CD4-positive, alpha-beta T cell treated with Interleukin-4 for 1 hour (primary cell): ENCODE data around the gene CELSR2.
A peak's percentile ranks its signal among the peaks of the same experiment; 100 is the strongest.
"Not testable (repeated sequence)": the region's sequence is repeated elsewhere in the genome, so short reads cannot be mapped to it uniquely, and the experiment has no call there.

ENCODE experiments used
- DNase-seq, 2 donors: peaks; one replicate each; pipeline ENCODE4 v3.0.0-alpha.2; 2020 to 2022

CELSR2 gene, protein sequence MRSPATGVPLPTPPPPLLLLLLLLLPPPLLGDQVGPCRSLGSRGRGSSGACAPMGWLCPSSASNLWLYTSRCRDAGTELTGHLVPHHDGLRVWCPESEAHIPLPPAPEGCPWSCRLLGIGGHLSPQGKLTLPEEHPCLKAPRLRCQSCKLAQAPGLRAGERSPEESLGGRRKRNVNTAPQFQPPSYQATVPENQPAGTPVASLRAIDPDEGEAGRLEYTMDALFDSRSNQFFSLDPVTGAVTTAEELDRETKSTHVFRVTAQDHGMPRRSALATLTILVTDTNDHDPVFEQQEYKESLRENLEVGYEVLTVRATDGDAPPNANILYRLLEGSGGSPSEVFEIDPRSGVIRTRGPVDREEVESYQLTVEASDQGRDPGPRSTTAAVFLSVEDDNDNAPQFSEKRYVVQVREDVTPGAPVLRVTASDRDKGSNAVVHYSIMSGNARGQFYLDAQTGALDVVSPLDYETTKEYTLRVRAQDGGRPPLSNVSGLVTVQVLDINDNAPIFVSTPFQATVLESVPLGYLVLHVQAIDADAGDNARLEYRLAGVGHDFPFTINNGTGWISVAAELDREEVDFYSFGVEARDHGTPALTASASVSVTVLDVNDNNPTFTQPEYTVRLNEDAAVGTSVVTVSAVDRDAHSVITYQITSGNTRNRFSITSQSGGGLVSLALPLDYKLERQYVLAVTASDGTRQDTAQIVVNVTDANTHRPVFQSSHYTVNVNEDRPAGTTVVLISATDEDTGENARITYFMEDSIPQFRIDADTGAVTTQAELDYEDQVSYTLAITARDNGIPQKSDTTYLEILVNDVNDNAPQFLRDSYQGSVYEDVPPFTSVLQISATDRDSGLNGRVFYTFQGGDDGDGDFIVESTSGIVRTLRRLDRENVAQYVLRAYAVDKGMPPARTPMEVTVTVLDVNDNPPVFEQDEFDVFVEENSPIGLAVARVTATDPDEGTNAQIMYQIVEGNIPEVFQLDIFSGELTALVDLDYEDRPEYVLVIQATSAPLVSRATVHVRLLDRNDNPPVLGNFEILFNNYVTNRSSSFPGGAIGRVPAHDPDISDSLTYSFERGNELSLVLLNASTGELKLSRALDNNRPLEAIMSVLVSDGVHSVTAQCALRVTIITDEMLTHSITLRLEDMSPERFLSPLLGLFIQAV (N-terminal part only)

DNA sequence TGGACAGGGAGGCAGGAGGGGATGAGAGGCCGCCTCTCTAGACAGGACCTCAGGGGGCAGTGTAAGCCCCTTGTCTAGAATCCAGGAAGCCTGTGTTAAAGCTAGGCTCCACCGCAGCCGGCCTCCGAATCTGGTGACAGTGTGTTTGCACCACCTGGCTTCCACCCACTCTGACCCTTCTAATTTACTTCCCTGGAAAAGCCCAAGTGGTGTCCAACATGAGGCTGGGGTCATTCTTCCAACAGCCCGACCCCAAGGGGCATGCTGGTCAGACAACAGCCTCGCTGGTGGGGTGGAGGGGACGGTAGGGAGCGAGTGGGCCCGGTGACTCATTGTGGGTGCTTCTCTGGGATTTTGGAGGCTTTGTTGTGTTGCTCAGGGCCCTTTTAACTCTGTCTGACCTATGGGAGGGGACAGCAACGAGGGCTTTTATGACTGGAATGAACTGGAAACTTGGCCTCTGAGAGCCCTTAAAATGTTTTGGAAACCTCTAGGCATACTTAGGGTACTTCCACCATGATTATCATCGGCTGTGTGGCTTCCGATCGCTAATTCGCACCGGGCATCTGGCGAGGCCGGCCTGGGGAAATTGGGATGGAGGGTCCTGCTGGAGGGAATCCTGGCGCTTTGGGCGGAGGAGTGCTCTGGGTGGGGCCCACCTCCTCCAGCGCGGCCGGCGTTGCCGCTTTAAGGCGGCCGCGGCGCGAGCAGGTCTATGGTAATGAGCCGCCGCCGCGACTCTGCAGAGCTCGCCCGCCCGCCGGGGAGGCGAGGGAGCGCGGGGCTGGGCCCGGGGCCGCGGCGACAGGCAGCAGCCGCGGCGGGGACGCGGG is at the start of gene CELSR2:
Gene CELSR2 (plus strand): TSS at position 743 of the 833 bp plus-strand sequence. CDS start 541 bp downstream, outside the sequence.
- peak; percentile 54 to 61 for DNase-seq

DNA sequence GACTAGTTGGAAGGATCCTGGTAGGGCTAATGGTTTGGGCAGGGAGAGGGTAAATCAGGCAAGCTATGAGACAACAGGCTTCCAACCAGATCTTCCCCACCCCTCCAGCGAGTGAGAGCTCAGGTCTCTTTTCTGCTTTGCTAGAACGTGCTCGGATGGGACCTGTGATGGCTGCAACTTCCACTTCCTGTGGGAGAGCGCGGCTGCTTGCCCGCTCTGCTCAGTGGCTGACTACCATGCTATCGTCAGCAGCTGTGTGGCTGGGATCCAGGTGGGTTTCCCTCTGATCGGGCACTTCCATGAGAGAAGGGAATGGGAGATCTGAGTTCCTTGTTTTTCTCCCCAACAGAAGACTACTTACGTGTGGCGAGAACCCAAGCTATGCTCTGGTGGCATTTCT is 49.6 kb upstream of the CELSR2 start:
- DNase-seq = no peak

DNA sequence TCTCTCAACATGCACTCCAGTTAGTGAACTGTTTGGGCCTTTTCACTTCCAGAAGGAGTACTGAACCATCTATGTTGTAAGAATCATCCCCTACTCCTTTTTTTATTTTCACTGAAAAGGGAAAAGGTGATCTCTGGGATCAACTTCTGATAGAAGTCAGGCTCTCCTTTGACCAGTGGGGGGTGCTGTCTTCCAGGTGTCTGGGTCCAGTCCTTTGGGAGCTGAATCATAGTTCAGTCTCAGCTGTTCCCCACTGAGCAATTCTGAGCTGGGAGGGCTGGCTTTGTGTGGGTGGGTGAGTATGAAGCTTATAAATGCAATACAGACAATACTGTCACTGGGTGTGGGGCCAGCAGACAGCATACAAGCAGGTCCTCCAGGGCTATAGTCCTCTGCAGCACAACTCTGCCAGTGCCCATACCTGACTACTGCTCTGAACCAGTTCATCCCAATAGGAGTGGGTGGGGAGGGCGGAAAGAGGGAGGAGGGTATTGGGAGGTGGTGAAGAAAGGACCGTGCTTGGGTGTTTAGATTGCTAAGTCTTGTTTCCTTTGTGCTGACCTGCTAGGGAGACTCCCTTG is 48.1 kb upstream of the CELSR2 start:
- DNase-seq = peak in 1 of 2 donors; percentile 21

DNA sequence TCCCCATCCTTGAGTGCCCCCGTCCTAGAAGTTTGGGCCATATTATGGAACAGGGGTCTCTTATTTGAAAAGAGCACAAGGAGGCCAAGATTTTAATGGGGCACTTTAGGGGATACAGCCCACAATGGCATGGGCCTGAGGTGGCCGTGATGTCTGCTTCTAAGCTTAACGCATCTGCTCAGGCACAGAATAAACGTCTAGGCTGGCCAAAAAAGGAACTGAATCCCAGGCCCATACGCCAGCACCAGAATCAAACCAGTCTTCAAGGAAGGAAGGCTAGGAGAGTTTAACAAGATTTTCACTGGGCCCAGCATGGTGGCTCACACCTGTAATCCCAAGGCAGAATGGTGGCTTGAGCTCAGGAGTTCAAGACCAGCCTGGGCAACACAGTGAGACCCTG is 44.9 kb upstream of the CELSR2 start:
- no peak for DNase-seq

DNA sequence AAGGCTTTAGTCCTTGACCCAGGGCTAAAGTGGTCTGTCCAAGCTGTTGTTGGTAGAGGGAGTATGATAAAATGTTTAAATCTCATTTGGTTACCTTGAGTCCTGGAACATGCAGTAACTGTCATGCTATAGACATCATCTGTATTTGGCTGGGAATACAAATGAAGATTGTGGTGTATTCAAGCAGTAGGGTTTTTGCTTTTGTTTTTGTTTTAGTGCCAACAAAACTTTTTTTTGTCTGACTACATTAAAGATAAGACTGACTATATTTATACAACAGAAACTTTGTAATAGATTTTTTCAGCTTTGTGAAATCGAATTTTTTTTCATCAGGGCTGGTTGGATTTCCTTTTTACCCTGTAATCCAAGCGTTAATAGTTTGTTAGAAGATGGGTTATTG is 43.0 kb upstream of the CELSR2 start:
- no peak for DNase-seq

DNA sequence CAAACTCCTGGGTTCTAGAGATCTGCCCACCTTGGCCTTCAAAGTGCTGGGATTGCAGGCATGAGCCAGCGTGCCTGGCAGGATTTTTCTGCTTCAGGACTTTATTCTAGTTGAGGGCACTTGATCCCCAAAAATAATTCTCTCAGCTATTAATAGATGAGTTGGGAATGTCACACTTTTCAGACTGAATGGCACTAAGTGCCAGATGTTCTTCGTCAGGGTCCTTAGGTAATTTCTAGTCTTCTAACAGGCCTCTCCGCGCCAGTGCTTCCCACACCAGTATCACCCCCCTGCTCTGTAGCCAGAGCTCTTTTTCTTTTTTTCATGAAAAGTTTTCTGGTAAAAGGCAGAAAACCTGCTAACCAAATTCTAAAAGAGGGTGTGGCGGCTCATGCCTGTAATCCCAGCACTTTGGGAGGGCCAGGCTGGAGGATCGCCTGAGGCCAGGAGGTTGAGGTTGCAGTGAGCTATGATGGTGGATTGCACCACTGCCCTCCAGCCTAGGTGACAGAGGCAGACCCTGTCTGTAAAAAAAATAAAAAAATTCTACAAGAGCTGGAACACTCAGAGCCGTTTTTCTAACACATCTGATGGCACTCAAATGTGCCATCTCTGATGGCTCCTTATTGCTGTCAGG is 41.8 kb upstream of the CELSR2 start:
- no peak for DNase-seq

DNA sequence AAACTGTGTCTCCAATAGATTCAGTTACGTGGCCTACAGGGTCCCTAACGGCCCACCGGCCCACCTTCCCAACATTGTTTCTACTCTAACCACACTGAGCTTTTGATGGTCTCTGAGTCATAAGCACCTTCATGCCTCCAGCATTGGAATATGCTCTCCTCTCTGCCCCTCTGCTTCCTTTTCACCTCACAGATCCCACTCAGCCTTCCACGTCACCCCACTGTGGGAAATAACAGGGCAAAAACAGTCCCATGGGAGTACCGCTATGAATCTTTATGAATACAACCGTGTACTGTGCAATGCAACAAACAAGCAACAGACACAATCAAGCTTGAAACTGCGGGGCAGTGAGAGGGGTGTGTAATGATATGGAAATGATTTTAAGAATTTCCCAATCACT is 40.9 kb upstream of the CELSR2 start:
- no peak for DNase-seq

DNA sequence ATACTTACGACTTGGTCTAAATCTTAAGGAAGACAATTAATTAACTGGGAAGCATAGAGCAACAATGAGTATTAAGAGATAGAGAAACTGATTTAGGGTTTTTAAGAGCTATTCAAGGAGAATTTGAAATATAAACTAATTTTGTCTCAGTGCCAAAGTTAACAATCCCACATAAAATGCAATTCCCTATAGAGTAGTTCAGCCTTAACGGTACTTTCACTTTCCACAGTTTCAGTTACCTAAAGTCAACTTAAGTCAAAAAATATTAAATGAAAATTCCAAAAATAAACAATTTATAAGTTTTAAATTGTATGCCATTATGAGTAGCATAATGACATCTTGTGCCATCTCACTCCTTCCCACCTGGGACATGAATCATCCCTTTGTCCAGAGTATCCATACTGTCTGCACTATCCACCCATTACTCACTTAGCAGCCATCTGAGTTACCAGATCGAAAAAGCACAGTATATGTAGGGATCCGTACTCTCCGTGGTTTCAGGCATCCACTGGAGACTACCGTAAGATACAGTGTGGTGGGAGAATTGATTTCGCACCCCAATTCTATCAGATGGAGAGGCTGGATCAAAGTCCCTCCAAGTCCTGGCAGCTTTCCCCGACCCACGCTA is 40.4 kb upstream of the CELSR2 start:
- DNase-seq = no peak

DNA sequence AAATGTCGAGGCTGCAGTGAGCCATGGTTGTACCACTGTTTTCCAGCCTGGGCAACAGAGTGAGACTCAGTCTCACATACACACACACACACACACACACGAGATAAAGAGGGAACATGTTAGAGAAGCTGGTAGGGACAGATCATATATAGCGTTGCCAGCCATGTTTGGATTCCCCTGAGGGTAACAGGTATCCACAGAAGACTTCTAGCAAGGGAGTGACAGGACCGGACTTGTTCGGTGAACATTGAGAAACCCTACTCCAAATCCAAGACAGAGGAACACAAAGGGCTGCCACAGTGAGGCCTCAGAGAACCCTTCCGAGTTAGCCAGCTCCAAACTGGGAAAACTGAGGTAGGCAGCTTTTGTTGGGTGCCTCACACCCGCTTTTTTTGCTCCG is 39.3 kb upstream of the CELSR2 start:
- no peak for DNase-seq

DNA sequence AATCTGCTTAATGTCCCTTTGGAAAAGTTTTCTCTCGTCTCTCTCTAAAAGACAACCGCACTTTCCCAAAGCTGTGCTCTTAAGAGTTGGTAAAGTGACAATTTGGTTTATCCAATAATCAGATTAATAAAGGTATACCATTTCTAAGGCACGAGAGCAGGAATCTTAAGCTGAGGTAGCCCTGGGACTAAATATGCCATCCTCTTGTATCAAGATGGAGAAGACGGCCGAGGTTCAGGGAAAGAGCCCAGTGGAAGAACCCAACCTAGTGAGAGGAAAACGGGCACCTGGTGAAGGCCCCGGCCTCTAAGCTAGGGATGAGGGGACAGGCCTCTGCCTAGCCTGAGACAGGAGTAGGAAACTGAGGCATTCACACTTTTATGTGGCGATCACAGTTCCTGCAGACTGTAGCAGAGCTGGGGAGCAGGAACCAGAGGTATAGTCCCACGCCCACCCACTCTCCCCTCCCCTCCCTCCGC is 36.0 kb upstream of the CELSR2 start:
- DNase-seq = no peak

DNA sequence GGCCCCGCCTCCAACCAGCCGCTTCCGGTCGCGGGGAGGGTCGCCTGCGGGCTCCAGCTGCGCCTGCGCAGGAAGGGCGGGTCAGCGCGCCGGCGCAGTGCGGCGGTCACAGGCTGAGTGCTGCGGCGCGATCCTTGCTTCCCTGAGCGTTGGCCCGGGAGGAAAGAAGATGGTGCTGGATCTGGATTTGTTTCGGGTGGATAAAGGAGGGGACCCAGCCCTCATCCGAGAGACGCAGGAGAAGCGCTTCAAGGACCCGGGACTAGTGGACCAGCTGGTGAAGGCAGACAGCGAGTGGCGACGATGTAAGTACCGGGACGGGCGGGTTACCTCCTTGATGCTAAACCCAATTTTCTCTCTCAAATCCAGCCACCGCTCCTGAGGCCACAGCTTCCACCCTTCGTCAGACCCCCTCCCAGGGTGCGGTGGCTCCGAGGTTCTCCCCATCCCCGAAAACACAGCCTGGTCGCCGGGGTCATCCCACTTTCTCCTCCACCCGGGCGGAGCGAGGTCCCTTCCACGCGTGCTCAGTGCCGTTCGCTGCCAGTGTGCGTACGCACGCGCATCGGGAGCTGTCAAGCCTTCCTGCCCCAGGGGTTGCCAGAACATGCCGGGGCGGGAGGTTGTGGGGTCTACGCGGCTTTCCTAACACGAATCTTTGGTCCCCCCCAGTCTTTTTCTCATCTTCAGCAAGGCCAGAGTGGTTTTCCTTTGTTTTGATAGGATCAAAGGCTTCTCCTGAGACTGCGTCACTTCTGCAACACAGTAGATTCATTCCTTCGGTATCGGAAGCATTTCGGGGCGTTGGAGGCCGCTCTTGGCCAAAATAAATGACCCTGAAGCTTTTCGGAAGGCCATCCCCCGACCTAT is 35.3 kb upstream of the CELSR2 start, which contains the start of gene SARS1:
Gene SARS1 (plus strand): TSS at position 95 of the 870 bp plus-strand sequence. CDS start 75 bp downstream, at position 170.
- peak; percentile 87 to 91 for DNase-seq

DNA sequence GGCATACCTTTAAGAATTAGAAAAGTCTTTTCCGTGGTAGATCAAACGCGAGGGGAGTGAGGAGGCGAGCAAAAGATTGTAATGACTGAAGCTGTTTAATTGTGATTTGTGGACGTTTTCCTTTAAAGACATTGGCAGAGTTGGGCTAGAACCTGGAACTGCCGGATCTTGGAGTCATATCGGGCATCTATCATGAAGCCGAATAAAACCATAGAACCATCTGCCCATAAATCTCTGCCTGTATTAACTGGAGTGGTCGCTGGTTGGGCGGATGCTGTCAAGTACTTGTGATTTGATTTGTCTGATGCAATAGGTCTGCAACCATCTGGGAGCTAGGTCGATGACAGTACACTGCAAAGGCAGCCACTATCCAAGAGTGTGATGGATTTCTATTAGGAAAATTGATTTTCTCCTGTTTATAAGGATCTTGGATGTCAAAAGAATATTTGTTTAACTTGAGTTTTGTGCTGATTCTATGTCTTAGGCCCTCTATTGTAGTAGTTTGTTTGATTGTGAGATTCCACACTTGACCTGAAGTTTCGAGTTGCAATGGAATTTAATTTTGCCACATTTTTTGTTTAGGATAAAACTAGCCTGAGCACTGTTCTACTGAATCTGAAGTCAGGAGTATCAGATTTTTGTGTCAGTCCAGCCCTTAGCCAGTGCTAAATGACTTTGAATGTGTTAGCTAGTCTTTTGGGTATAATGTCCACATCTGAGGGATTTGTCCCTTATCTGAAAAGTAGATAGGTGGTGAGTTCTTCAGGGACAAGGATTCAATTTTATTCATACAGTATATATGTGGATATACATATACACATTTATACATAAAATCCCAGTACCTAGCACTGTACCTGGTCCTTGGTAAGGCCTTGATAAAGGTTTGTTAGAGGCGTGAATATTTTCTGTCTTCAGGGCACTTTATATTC is 34.4 kb upstream of the CELSR2 start:
- DNase-seq = peak in 1 of 2 donors; percentile 37

DNA sequence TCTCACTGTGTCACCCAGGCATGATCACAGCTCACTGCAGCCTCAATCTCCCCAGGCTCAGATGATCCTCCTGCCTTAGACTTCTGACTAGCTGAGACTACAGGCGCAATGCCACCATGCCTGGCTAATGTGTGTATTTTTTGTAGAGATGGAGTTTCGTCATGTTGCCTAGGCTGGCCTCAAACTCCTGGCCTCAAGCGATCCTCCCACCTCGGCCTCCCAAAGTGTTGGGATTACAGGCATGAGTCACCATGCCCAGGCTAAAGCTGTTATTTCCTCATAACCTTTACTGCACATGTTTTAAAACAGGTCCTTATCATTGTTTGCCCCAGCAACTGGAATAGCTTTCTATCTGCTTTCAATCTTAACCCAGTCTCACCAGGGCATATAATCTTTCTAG is 32.7 kb upstream of the CELSR2 start:
- no peak for DNase-seq

DNA sequence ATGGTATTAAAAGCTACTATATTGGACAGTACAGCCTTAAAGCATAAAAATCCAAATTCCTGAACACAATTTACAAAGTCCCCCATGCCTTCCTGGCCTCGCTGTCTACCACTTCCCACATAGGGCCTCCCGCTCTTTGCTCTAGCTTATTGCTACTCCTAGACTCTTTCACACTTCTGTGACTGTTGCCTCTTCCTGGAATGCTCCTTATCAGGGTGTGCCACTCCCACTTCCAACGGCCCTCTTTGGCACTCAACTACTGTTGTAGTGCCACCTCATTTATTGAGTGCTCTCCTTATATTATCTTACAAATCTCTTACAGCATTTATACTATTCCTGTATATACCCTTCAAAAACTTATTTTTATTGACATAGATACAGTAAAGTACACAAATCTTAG is 30.8 kb upstream of the CELSR2 start:
- DNase-seq = no peak

DNA sequence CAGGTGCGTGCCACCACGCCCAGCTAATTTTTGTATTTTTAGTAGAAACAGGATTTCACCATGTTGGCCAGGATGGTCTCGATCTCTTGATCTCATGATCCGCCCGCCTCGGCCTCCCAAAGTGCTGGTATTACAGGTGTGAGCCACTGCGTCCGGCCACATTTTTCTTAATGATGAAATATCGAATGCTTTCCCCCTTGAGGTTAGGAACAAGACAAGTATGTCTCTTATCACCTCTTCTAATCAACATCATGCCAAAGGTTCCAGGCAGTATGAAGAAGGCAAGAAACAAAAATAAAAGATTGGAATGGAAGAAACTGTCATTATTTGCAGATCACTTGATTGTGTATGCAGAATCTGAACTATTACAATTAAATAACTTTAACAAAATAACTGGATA is 28.1 kb upstream of the CELSR2 start:
- not testable (repeated sequence) for DNase-seq

DNA sequence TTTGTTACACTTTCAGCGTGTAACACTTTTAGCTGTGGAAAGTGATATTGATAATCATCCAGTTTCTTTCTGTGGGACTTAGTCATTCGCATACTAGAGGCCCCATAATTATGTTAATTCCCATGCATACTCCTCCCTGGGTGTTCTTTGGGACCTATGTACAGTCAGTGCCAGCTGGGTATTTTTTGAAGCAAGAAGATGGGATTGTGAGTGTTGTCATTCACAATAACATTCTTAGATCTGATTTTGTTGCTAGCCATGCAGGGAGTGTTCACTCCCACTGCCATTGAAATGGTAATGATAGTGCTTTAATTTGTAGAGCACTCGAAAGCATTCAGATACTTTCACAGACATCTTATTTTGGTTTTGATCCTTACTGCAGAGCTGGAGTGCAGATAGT is 24.0 kb upstream of the CELSR2 start:
- DNase-seq = no peak

DNA sequence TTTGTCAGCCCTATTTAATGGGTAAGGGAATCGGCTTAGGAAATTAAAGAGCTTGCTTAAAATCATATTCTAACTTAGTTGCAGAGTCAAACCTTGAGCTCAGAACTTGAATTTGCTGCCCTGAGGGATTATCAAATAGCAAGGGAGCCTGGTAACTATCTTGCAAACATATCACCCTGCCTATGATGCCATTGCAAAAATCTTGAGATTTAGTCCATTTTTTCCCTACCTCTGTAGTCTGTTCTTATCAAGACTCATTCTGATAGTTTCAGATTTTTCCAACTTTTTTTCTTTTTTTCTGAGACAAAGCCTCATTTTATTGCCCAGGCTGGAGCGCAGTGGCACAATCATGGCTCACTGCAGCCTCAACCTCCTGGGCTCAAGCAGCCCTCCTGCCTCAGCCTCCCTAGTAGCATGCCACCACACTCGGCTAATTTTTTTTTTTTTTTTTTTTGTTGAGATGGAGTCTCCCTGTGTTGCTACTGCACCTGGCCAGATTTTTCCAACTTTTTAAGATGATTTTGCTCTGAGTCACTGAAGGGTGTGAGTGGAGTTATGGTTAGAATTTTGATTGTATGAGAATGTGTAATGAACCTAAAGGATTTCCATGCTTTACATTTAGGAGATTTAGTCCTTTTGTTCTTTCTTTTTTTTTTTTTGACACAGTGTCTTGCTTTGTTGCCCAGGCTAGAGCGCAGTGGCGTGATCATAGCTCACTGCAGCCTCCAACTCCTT is 23.5 kb upstream of the CELSR2 start:
- no peak for DNase-seq

DNA sequence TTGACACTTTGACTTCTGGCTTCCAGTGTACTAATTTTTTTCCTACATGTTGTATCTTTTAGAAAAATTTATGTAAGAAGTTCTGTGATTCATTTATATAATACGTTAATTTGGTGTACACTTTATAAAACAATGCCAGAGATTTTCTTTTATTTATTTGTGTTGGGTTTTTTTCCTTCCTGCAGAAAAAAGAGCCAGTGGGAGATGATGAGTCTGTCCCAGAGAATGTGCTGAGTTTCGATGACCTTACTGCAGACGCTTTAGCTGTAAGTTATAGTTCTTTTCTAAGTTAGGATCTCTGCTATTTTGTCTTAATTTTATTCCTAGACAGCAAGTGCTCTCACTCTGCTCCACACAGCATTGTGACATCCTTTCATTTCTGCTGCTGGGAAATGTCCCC is 21.2 kb upstream of the CELSR2 start:
- DNase-seq = no peak
